NT2/D1 (cell line): ENCODE measurements around the gene SHC3.

Source experiments
- DNase-seq: peaks from one replicate; pipeline ENCODE4 v3.0.0-alpha.2; 2011; ENCODE audit warnings: low read depth, low spot score
- H3K27me3 ChIP-seq: 2 replicates; pipeline ENCODE4 v1.6.0; 2011; ENCODE audit warnings: mild to moderate bottlenecking; ENCODE audit not compliant: insufficient read length, insufficient read depth
- H3K36me3 ChIP-seq: 2 replicates; pipeline ENCODE4 v1.6.1; 2011; ENCODE audit warnings: mild to moderate bottlenecking, low read length, mixed read lengths; ENCODE audit not compliant: insufficient read depth, insufficient read length
- H3K4me1 ChIP-seq: 2 replicates; pipeline ENCODE4 v1.5.1; 2011; ENCODE audit not compliant: insufficient read depth, insufficient read length
- H3K4me3 ChIP-seq: 2 replicates; pipeline ENCODE4 v1.5.1; 2011; ENCODE audit warnings: low read depth; ENCODE audit not compliant: insufficient read length
- H3K9ac ChIP-seq: 2 replicates; pipeline ENCODE4 v1.6.0; 2011; ENCODE audit warnings: low read depth; ENCODE audit not compliant: insufficient read length
- H3K9me3 ChIP-seq: 2 replicates; pipeline ENCODE4 v1.5.1; 2011; ENCODE audit warnings: mild to moderate bottlenecking, low read length; ENCODE audit not compliant: insufficient read depth
- SUZ12 ChIP-seq: IDR thresholded peaks from 2 replicates; pipeline ENCODE4 v1.6.1; 2011; ENCODE audit not compliant: insufficient read length, insufficient read depth; ENCODE audit errors: extremely low read depth
- YY1 ChIP-seq: IDR thresholded peaks from 2 replicates; pipeline ENCODE4 v1.6.1; 2011; ENCODE audit not compliant: insufficient read length, insufficient read depth
- ZNF274 ChIP-seq: IDR thresholded peaks from 2 replicates; pipeline ENCODE4 v1.6.1; 2011; ENCODE audit warnings: mild to moderate bottlenecking, low read depth, low read length

Gene SHC3

DNA sequence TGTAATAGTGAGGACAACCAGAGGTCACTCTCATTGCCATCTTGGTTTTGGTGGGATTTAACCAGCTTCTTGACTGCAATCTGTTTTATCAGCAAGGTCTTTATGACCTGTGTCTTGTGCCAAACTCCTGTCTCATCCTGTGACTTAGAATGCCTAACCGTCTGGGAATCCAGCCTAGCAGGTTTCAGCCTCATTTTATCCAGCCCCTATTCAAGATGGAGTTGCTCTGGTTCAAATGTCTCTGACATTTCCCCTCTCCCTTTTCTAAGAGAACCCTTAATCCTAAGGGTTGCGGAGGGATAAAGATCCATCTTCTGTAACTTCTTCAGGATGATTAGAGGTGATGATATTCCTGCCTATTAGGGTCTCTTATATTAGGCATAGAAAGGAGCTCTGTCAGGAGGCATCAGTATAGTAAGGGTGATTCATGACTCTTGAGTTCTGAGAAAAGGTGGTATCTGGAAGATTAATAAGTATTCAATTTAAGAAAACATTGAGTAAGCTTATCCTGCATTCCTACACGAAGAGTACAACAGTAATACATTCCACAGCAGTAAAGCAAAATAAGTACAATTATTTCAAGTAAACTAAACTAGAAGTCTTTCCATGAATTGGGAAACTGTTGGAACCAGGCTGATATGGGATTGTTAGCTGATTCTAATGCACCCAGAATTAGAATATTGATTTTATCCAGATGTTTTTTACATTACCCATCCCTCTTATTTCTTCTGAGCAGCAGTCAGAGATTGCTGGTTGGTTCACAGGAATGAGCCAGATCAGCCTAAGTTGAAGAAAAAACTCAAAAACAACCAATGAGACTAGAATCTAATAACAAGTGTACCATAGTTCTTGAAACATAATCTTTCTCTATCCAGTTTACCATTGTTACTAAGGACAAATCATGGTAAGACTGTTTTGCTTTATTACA lies 39.9 kb downstream of the SHC3 start:
- DNase-seq = no peak
- Histone ChIP-seq H3K27me3 (no peaks in the 10 kb centered on the region), H3K9ac (no peak overlapping the region), H3K4me1 (no peaks in the 10 kb centered on the region), H3K36me3 (no peaks in the 10 kb centered on the region), H3K4me3 (no peak overlapping the region), H3K9me3 (peaks cover 24% of the 10 kb centered on the region)
- TF ChIP-seq YY1 (no peak), SUZ12 (no peak), ZNF274 (no peak)

DNA sequence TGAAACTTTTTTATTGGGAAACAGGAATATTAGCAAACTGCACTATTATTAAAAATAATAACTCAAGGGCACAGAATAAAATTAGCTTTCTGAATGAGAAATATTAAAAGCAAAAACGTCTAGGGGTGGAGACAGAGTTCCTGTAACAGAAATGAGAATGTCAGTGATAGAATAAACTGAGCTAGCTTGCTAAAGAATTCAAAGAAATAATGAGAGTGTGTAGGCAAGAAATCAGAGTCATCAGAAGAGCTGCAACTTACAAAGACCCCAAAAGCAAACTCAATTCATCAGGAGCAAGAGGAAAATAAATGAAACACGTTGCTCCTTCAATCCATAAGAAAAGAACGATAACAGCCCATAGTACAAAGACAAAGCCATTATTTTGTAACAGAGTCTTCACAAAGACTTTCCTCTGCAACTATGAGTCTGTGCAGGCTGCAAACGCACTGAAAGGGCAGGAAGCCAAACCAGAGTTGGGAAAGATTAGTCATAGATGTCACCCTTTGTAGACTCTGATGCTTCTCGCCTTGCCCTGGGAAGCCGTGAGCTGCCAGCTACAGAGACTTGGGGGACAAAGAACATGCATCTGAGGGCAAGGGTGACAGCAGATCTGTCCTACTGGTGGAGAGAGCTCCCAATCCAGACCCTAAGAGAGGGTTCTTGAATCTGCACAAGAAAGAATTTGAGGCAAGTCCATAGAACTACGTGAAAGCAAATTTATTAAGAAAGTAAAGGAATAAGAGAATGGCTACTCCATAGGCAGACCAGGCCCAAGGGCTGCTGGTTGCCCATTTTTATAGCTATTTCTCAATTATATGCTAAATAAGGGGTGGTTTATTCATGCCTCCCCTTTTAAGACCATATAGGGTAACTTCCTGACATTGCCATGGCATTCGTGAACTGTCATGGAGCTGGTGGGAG lies 40.8 kb downstream of the SHC3 start:
- Histone ChIP-seq H3K9ac (no peak overlapping the region), H3K4me3 (no peak overlapping the region), H3K4me1 (no peaks in the 10 kb centered on the region), H3K9me3 (peaks cover 24% of the 10 kb centered on the region), H3K36me3 (no peaks in the 10 kb centered on the region), H3K27me3 (no peaks in the 10 kb centered on the region)
- DNase-seq = no peak
- TF ChIP-seq SUZ12 (no peak), YY1 (no peak), ZNF274 (no peak)

DNA sequence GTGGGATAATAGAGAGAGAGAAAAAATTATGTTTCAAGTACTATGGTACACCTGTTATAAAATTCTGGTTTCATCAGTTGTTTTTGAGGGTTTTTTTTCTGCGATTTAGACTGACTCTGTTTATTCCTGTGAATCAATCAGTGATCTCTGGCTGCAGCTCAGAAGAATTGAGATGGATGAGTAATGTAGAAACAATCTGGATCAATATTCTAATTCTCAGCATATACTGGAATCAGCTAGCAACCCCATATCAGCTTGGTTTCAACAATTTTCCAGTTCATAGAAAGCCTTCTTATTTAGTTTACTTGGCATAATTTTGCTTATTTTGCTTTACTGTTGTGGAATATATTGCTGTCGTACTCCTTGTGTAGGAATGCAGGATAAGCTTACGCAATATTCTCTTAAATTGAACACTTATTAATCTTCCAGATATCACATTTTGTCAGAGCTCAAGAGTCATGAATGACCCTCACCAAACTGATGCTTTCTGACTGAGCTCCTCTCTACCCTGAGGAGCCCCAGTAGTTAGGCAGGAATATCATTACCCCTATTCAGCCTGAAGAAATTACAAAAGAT lies 42.9 kb downstream of the SHC3 start:
- DNase-seq = no peak
- Histone ChIP-seq H3K9me3 (peaks cover 24% of the 10 kb centered on the region), H3K27me3 (no peaks in the 10 kb centered on the region), H3K4me3 (no peak overlapping the region), H3K9ac (no peak overlapping the region), H3K4me1 (no peaks in the 10 kb centered on the region), H3K36me3 (no peaks in the 10 kb centered on the region)
- TF ChIP-seq YY1 = no peak
- TF ChIP-seq SUZ12 = no peak
- TF ChIP-seq ZNF274 = no peak

DNA sequence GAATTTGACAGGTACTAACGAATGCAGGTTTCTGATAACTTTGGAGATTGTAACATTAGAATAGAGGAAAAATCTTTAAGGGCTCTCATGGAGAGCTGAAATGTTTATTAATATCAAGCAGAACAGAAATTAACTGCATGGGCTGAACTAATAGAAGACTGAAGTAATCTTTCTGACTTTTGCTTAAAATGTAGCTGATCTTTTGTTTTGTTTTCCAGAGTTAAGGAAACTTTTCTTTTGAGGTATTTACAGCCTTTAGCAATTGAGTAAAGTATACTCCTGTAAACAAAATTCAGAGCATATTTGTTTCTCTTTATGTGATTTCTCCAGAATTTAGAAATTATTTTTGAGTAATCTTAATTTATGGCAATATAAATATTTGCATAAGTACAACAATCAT lies 43.9 kb downstream of the SHC3 start:
- Histone ChIP-seq H3K36me3 (no peaks in the 10 kb centered on the region), H3K9me3 (peaks cover 24% of the 10 kb centered on the region), H3K9ac (no peak overlapping the region), H3K4me3 (no peak overlapping the region), H3K4me1 (no peaks in the 10 kb centered on the region), H3K27me3 (no peaks in the 10 kb centered on the region)
- TF ChIP-seq YY1 (no peak), SUZ12 (no peak), ZNF274 (no peak)
- DNase-seq = no peak

DNA sequence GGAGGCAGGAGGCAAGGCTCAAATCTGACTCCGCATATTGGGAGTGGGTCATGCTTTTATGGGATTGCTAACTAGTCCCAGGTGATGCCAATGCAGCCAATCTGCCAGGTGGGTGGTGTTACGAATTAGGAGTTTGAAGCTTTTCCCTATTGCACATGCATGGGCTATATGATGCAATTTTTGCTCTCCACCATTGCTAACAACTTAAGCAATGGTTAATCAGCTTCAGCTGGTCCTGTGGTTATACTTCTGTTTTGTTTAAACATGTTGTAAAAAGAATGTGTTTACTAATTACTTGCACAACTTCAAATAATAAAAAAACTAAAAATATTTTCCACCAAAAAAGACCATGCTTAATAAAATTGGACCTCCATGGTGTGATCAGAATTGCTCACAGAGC lies 55.7 kb downstream of the SHC3 start:
- Histone ChIP-seq H3K4me3 (no peak overlapping the region), H3K9ac (no peak overlapping the region), H3K4me1 (no peaks in the 10 kb centered on the region), H3K9me3 (peaks cover 6% of the 10 kb centered on the region), H3K27me3 (no peaks in the 10 kb centered on the region), H3K36me3 (no peaks in the 10 kb centered on the region)
- no peak for TF ChIP-seq ZNF274
- no peak for TF ChIP-seq YY1
- no peak for TF ChIP-seq SUZ12
- no peak for DNase-seq

DNA sequence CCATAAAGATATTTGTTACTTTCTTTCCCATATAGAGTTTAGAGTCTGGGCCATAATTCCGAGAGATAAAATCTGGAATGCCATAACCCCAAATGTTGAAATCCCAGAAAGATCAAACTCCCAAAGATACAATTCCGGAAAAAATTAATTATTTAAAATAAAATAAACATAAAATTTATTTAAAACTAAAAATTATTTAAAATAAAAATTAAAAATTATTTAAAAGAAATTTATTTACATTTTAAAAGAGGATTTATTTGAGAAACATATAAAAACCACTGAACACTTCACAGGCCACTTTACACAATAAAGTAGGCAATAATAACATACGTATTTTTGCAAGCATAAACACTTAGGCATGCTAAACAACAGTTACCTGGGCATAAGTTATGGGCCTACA lies 57.9 kb downstream of the SHC3 start:
- Histone ChIP-seq H3K27me3 (no peaks in the 10 kb centered on the region), H3K4me1 (no peaks in the 10 kb centered on the region), H3K36me3 (no peaks in the 10 kb centered on the region), H3K9ac (no peak overlapping the region), H3K4me3 (no peak overlapping the region), H3K9me3 (no peaks in the 10 kb centered on the region)
- DNase-seq = no peak
- no peak for TF ChIP-seq ZNF274
- no peak for TF ChIP-seq SUZ12
- no peak for TF ChIP-seq YY1

DNA sequence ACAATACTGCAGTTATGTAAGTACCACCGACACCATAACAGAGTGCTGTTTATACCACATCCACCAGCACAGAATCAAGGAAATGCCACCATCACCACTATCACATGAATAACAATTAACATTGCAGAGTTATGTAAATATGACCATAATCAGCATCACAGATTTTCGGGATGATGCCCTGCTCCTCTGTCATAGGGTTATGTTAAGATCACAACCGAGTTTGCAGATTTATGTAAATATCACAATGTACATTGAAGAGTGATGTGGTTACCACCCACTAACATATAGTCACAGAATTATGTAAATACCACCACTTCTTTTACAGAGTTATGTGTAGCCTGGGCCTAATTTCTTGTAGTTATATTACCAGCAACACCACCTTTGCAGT lies 61.8 kb downstream of the SHC3 start:
- Histone ChIP-seq H3K4me3 (no peak overlapping the region), H3K4me1 (no peaks in the 10 kb centered on the region), H3K9ac (no peak overlapping the region), H3K9me3 (no peaks in the 10 kb centered on the region), H3K27me3 (no peaks in the 10 kb centered on the region), H3K36me3 (no peaks in the 10 kb centered on the region)
- no peak for DNase-seq
- TF ChIP-seq ZNF274 (no peak), SUZ12 (no peak), YY1 (no peak)
